Measurements from ENCODE around the gene NUDT14. TPM values are rescaled to one million over a fixed set of nuclear protein-coding genes. Genes with fewer than 3 reads are reported as not detected.

NUDT14 gene
- total RNA-seq, 1 donor from 2014 or later = 59.1 TPM

- intact Hi-C loops (cut with DNase I) = no loop called here
- H3K9me3 ChIP-seq = no peaks in the 10 kb centered on the region
- peak; percentile 2 for ATAC-seq
- no peak overlapping the region for H3K4me3 ChIP-seq
- no peaks in the 10 kb centered on the region for H3K36me3 ChIP-seq
- no peak for TF ChIP-seq CTCF (IDR thresholded peaks at IDR 0.05)
- H3K27ac ChIP-seq = no peak overlapping the region
- H3K4me1 ChIP-seq = peaks cover 31% of the 10 kb centered on the region
- DNase-seq = no peak
- peaks cover 22% of the 10 kb centered on the region for H3K27me3 ChIP-seq
Measured at GRCh38 chr14:105171004-105171673, 10.0 kb downstream of the NUDT14 start.

DNA sequence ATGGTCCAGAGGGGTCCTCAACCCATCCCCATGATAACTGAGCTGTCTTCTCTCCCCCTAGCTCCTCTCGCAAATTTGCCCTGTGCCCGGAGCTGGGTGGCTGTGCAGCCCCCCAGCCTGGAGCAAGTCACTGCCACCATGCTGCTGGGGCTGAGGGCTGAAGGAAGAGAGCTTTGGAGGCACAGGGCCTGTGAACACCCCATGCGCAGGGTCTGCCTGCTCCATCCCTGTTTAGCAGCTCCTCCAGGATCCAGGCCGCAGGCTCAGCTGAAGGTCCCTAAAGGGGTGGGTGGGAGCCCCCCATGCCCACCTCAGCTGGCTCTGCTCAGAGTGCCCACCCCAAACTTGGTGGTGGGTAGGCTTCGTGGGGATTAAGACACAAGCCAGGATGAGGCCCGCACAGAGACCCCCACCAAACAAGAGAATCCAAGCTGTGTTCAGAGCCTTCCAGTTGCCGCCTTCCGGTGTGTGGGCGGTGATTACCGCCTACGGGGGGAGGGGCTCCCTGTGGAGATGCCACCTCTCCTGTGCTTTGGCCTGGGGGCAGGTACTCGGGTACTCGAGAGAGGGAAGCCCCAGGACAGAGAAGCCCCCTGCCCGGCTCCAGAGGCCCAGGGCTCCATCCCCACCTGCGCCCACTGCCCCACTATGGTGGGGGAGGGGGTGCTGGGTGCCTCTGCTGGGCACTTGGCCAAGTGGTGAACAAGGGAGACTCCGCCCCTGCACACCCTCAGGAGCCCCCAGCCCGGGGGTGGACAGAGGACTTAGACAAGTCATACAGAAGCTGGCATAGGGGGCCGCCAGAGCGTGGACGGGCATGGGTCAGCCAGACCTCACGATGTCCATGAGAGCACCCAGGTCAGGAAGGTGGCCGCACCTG, 11.1 kb downstream of the NUDT14 start:
- H3K4me3 ChIP-seq = no peak overlapping the region
- ATAC-seq (no peak), DNase-seq (no peak)
- intact Hi-C loops (cut with DNase I) = no loop called here
- H3K36me3 ChIP-seq = no peaks in the 10 kb centered on the region
- H3K4me1 ChIP-seq = peaks cover 29% of the 10 kb centered on the region
- no peak overlapping the region for H3K27ac ChIP-seq
- TF ChIP-seq CTCF (IDR thresholded peaks at IDR 0.05) = no peak
- no peaks in the 10 kb centered on the region for H3K9me3 ChIP-seq
- H3K27me3 ChIP-seq = peaks cover 23% of the 10 kb centered on the region

DNA sequence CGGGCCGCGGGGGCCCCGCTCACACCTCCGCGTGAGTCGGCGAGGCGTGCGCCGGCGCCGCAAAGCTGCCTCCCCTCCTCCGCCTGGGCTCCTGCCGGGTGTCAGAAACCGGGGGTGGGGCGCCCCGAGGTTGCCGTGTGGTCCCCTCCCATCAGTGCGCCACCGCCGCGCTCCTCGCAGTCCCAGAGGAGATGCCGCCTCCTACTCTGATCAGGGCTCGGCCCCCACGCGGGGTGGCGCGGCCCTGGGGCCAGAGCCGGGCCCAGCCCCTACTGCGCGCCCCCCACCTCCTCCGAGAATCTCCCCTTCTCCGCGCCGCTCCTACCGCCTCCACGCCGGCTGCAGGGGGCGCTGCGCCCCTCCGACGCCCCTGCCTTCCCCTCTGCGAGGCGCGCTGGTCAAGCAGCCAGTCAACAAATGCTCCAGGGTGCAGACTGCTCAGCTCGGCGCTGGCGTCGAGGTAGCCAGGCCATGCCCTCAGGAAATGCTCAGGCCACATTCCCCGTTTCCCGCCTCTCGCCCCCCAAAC, 12.1 kb downstream of the NUDT14 start:
- ATAC-seq (peak; percentile 4), DNase-seq (no peak)
- intact Hi-C loops (cut with DNase I) = no loop called here
- Histone ChIP-seq H3K27me3 (peaks cover 23% of the 10 kb centered on the region), H3K4me1 (peaks cover 20% of the 10 kb centered on the region), H3K27ac (no peak overlapping the region), H3K36me3 (no peaks in the 10 kb centered on the region), H3K9me3 (no peaks in the 10 kb centered on the region), H3K4me3 (peak overlapping the region; percentile 39)
- peak; percentile 45 for TF ChIP-seq CTCF (IDR thresholded peaks at IDR 0.05)

DNA sequence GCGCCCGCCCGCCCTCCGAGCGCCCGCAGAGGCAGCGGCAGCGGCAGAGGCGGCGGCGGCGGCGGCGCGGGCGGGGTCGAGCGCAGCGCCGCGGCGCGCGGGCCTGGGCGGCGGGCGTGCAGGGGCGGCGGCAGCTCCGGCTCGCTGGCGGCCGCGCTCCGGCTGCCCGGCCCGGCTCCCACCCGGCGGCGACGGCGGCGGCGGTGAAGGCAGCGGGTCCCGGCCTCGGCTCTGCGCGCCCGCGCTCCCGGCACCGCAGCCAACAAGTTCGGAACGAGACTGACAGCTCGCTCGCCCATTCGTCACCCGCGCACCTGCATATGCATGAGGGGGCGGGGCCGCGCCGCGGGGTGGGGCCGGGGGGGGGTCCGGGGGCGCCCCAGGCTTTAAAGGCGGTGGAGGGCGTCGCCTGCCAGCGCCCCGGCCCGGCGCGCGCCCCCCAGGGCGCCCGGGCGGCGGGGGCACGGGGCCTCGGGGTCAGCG, 12.6 kb downstream of the NUDT14 start, which contains the start of gene JAG2:
JAG2 (minus strand) TSS at position 281 of the 483 bp plus-strand sequence. CDS start 356 bp downstream, outside the sequence.
- Histone ChIP-seq H3K27ac (no peak within 1 kb of the TSS), H3K36me3 (no peaks in the 10 kb centered on the region), H3K27me3 (peaks cover 23% of the 10 kb centered on the region), H3K4me3 (peak within 1 kb of the TSS; percentile 51), H3K9me3 (no peaks in the 10 kb centered on the region), H3K4me1 (peaks cover 20% of the 10 kb centered on the region)
- peak; percentile 83 for DNase-seq
- peak; percentile 40 for ATAC-seq
- TF ChIP-seq CTCF (IDR thresholded peaks at IDR 0.05) = no peak
- intact Hi-C loops (cut with DNase I) = no loop called here

DNA sequence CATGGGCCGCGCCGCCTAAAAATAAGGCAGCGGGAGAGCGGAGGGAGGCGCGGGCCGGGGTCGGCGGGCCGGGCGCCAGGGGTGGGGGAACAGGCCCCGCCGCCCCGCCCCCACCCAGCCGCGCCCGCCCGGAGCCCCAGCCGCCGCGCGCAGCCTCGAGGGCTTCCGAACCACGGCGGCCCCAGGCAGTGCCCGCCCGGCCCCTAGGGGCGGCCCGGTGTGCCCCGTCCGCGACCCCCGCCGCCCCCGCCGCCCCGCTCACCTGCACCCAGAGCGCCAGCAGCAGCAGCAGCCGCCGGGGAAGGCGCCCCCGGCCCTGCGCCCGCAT, 13.1 kb downstream of the NUDT14 start:
- no peak for DNase-seq

More for the DNA sequence above, 13.1 kb downstream of the NUDT14 start:
- Histone ChIP-seq H3K4me1 (peaks cover 20% of the 10 kb centered on the region), H3K9me3 (no peaks in the 10 kb centered on the region), H3K27me3 (peaks cover 23% of the 10 kb centered on the region), H3K27ac (no peak overlapping the region), H3K4me3 (peak overlapping the region; percentile 51), H3K36me3 (no peaks in the 10 kb centered on the region)
- no peak for ATAC-seq
- intact Hi-C loops (cut with DNase I) = no loop called here
- TF ChIP-seq CTCF (IDR thresholded peaks at IDR 0.05) = no peak
